Chondrocyte (in vitro differentiated cells): ENCODE data around the gene MEF2D. TPM values are rescaled to one million over a fixed set of nuclear protein-coding genes. Genes with fewer than 3 reads are reported as not detected.

Source experiments
- DNase-seq: peaks from one replicate; pipeline ENCODE4 v3.0.0; 2021; ENCODE audit warnings: mixed read lengths, low spot score
- H3K27ac Mint-ChIP-seq: one replicate; pipeline ENCODE4 v1.8.0; 2021; ENCODE audit warnings: mild to moderate bottlenecking, moderate library complexity, mixed read lengths; ENCODE audit not compliant: unreplicated experiment
- H3K27me3 Mint-ChIP-seq: 2 replicates; pipeline ENCODE4 v1.8.0; 2021; ENCODE audit warnings: low read depth, mixed read lengths
- H3K36me3 Mint-ChIP-seq: 2 replicates; pipeline ENCODE4 v1.8.0; 2021; ENCODE audit warnings: low read depth, mixed read lengths
- H3K4me1 Mint-ChIP-seq: 2 replicates; pipeline ENCODE4 v1.8.0; 2021; ENCODE audit warnings: low read depth, mild to moderate bottlenecking, mixed read lengths
- H3K4me3 Mint-ChIP-seq: one replicate; pipeline ENCODE4 v1.8.0; 2021; ENCODE audit warnings: mild to moderate bottlenecking, moderate library complexity, mixed read lengths; ENCODE audit not compliant: unreplicated experiment
- H3K9me3 Mint-ChIP-seq: 2 replicates; pipeline ENCODE4 v1.8.0; 2021; ENCODE audit warnings: low read depth, mixed read lengths
- total RNA-seq: library from RNA; stranded (reverse); gene quantifications from 3 replicates; pipeline ENCODE4 v1.2.1, GENCODE V29; 2021
- TF ChIP-seq, protein P1 (sequence below): fragments of 200-600 bp; sonication (generic); IDR thresholded peaks from 2 replicates; pipeline ENCODE4 v1.5.0; 2021; ENCODE audit warnings: antibody characterized with exemption, mild to moderate bottlenecking, moderate library complexity

MEF2D gene
- total RNA-seq, 1 donor from 2014 or later: 62.0 TPM

DNA sequence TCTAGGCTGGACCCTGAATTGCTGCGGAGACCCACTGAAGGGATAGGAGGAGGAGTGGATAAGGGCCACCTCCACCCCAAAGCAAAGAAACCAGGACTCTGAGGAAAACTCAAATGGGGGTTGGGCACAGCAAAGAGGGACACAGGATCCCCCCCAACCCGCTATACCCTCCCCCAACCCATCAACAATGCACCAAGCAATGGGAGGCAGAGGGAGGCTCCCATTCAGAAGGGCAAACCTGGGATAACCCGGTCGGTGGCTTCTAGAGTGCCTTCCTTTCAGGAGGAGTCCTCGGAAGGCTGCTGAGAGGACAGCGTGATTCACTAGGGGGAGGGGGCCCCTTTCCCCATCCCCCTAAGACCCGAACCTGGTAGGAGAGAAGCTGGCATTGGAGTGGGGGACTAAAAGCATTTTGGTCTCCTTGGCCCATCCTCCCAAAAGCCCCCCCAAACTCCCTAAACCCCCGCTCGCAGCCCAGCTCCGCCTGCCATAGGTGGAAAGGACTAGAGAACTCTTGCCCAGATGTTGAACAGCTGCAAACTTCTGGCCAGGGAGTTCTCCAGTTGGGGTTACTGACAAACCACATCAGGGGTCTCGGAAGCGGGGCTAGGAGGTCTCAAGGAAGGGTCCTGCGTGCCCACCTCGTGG lies 1.3 kb downstream of the MEF2D start:
- Mint-ChIP-seq H3K36me3 (peaks cover 1% of the 10 kb centered on the region), H3K27me3 (no peaks in the 10 kb centered on the region), H3K4me3 (peak overlapping the region; percentile 89), H3K4me1 (peaks cover 79% of the 10 kb centered on the region), H3K9me3 (no peaks in the 10 kb centered on the region), H3K27ac (peak overlapping the region; percentile 81)
- DNase-seq: peak; percentile 39
- TF ChIP-seq, protein P1, sequence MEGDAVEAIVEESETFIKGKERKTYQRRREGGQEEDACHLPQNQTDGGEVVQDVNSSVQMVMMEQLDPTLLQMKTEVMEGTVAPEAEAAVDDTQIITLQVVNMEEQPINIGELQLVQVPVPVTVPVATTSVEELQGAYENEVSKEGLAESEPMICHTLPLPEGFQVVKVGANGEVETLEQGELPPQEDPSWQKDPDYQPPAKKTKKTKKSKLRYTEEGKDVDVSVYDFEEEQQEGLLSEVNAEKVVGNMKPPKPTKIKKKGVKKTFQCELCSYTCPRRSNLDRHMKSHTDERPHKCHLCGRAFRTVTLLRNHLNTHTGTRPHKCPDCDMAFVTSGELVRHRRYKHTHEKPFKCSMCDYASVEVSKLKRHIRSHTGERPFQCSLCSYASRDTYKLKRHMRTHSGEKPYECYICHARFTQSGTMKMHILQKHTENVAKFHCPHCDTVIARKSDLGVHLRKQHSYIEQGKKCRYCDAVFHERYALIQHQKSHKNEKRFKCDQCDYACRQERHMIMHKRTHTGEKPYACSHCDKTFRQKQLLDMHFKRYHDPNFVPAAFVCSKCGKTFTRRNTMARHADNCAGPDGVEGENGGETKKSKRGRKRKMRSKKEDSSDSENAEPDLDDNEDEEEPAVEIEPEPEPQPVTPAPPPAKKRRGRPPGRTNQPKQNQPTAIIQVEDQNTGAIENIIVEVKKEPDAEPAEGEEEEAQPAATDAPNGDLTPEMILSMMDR: no peak

GRCh38 chr1:156498432-156499193 lies 2.0 kb downstream of the MEF2D start:
- Mint-ChIP-seq H3K36me3 (peaks cover 1% of the 10 kb centered on the region), H3K27me3 (no peaks in the 10 kb centered on the region), H3K4me3 (peak overlapping the region; percentile 89), H3K4me1 (peaks cover 79% of the 10 kb centered on the region), H3K27ac (peak overlapping the region; percentile 81), H3K9me3 (no peaks in the 10 kb centered on the region)
- TF ChIP-seq, protein P1: no peak
- DNase-seq: peak; percentile 90

- TF ChIP-seq, protein P1: no peak
- no peaks in the 10 kb centered on the region for H3K27me3 Mint-ChIP-seq
- H3K4me1 Mint-ChIP-seq: peaks cover 77% of the 10 kb centered on the region
- H3K27ac Mint-ChIP-seq: peak overlapping the region; percentile 69
- H3K36me3 Mint-ChIP-seq: peaks cover 1% of the 10 kb centered on the region
- H3K4me3 Mint-ChIP-seq: peak overlapping the region; percentile 89
- H3K9me3 Mint-ChIP-seq: no peaks in the 10 kb centered on the region
- peak; percentile 40 for DNase-seq
Observed at GRCh38 chr1:156497743-156498431, 2.7 kb downstream of the MEF2D start.

GRCh38 chr1:156497078-156497742 lies 3.4 kb downstream of the MEF2D start:
- Mint-ChIP-seq H3K36me3 (peaks cover 1% of the 10 kb centered on the region), H3K4me3 (peak overlapping the region; percentile 89), H3K27ac (peak overlapping the region; percentile 79), H3K4me1 (peaks cover 77% of the 10 kb centered on the region), H3K27me3 (no peaks in the 10 kb centered on the region), H3K9me3 (no peaks in the 10 kb centered on the region)
- peak; percentile 49 for DNase-seq
- TF ChIP-seq, protein P1: no peak
